GM12874 (cell line): ENCODE data around the gene CDH22.

Source experiments
- TF ChIP-seq, protein P1 (sequence below): IDR thresholded peaks from 2 replicates; pipeline ENCODE4 v1.5.1; 2011; ENCODE audit warnings: low read depth, mild to moderate bottlenecking, control low read depth, low read length, moderate library complexity; ENCODE audit not compliant: insufficient read depth

The CDH22 gene

DNA sequence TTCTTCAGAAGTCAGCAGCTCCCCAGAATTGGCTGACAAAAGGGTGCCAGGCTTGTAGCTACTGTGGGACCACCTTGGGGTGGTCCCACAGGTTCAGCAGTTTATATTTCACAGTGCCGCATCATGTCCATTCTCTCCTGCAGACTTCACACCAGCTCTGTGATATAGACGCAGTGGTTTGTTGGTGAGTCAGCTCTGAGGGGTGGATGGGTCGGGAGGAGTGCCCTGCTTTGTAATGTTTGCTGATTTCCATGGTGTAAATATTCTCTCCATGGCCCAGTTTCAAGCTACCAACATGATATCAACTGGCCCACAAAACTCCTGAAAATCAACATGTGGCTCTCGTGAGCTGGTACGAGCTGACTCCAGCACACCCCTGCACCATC lies 78.2 kb downstream of the CDH22 start:
- TF ChIP-seq, protein P1, sequence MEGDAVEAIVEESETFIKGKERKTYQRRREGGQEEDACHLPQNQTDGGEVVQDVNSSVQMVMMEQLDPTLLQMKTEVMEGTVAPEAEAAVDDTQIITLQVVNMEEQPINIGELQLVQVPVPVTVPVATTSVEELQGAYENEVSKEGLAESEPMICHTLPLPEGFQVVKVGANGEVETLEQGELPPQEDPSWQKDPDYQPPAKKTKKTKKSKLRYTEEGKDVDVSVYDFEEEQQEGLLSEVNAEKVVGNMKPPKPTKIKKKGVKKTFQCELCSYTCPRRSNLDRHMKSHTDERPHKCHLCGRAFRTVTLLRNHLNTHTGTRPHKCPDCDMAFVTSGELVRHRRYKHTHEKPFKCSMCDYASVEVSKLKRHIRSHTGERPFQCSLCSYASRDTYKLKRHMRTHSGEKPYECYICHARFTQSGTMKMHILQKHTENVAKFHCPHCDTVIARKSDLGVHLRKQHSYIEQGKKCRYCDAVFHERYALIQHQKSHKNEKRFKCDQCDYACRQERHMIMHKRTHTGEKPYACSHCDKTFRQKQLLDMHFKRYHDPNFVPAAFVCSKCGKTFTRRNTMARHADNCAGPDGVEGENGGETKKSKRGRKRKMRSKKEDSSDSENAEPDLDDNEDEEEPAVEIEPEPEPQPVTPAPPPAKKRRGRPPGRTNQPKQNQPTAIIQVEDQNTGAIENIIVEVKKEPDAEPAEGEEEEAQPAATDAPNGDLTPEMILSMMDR, result no peak

DNA sequence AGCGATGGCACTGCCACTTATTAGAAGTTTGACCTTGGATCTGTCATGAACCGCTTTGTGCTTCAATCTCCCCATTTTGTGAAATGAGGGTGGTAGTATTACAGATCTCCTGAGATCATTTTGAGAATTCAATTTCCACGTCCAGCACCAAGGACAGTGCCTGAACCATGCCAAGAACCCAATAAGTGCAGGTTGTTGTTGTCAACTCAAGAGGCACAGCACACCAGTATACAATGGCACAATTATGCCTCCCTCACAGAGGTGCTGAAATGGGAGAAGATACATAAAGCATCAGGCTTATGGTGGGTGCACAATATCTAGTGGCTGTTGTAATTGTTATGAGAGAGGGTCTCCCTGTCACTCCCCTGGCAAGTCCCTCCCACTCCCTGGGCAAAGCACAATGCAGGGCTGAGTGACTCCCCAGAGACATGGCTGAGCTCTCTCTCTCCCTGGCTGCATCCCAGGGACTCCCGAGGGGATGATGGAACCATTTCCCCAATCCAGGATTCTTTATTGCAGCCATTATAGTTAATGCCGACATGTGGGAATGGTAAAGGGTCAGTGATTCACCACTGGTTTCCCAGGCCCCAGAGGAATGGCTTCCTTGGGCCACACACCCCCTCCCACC lies 78.7 kb downstream of the CDH22 start:
- TF ChIP-seq, protein P1, result no peak

DNA sequence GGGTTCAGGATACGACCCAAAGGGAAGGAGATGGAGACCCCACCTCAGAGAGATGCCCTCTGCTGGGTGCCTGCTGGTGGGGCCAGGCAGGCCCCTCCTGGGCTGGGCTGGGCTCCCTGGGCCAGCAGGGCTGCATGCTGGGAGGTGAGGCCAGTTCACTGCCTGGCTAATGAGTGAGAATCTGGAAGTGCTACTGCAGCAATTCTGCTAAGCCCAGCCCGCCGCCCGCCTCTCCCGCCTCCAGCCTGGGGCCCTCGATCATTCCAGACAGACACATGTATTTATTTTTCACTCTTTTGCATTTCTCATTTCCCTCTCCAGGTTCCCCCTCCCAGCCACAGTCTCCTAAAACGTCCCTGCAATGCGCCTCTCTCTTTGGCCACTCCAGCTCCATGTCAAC lies 79.6 kb downstream of the CDH22 start:
- TF ChIP-seq, protein P1, result no peak

DNA sequence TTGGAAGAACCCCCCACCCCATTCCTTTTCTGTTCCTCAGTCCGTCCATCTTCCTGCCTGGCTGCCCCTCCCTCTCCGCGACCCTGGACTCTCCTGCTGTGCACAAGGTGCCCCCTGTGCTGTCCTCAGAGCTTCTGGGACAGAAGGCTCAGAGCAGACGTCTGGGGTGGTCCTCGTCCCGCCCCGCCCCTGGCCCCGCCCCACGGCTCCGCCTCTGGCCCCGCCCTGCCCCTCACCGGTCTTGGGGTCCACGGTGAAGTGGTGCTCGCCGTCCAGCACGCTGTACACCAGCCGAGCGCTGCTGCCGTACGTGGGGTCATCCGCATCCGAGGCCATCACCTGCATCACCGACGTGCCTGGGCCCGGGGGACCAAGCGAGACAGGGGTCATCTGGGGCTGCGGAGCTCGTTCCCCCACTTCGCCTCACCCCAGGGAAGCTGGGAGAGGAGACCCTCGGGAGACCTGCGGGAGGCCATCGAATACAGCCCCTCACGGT lies 81.0 kb downstream of the CDH22 start:
- TF ChIP-seq, protein P1, result no peak

DNA sequence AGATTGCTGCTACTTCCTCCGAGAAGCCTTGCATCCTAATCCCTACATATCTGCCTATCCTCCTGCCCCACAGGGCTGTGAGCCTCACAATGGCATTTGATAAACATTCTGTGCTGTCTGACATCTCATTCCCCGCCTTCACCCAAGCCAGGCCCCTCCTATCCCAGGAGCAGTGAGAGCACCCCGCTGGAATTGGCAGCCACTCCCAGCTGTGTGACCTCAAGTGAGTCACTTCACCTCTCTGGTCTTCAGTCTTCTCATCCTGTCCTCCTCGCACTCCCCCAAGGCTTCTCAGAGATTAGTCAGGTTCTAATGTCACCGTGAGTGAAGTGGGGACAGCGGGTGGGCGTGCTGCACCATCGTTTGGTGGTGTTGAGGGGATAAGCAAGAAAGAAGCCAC lies 81.7 kb downstream of the CDH22 start:
- TF ChIP-seq, protein P1, result no peak

DNA sequence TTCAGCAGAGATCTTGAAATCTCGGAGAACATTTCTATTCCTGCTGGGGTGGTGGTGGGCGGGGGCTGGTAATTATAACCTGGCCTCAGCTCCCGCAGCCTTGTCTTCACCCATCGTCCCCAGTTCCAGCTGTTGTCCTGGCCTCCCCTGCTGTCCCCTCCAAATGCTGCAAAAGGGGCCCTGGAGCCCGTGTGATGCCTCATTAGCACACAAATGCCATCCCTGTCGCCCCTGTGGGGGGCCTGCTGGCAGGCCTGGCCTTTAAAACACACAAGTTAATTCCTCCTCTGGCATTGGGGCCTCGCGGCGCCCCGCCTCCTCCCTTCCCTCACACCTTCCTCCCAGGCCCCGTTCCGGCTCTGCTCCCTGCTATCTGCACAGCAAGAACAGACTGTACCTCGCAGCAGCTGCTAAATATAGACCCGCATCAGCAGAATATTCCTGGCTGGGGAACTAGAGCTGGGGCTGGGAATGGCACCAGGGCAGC lies 85.7 kb downstream of the CDH22 start:
- TF ChIP-seq, protein P1, result no peak

DNA sequence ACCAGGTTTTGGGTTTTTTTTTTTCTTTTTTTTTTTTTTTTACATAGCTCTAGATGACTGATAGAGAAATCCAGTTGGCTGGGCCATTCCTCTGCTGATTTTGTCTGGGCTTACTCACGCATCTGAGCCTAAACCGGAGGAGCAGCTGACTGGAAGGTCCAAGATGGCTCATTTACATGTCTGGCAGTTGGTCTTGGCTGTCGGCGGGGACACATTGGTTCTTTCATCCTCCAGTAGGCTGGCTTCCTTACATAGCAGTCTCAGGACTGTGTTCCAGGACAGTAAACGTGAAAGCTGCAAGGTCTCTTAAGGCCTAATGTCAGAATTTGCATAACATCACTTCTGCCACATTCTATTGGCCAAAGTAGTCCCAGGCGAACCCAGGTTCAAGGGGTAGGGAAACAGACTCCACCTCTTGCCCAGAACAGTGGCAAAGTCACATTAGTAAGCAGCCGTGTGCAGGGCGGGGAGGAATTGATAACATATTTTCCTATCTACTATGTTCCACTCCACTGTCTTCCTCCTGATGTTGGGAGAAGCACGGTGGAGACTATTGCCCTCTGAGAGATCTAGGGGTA lies 87.0 kb downstream of the CDH22 start:
- TF ChIP-seq, protein P1, result no peak
